ENCODE results near the gene MTA1.

The MTA1 gene

GRCh38 chr14:105446971-105447370 is 27.3 kb downstream of the MTA1 start:
- Histone ChIP-seq H3K9me3 (no peaks in the 10 kb centered on the region), H3K36me3 (peaks cover 18% of the 10 kb centered on the region), H3K4me1 (ENCODE audit: control insufficient read depth in 1 of 2, insufficient read depth in 1 of 2, low read depth in 1 of 2, low read length in 1 of 2) (no peaks in the 10 kb centered on the region), H3K27ac (no peak overlapping the region), H3K27me3 (no peaks in the 10 kb centered on the region), H3K4me3 (ENCODE audit: low read depth in 1 of 2, low read length in 1 of 2) (no peak overlapping the region)
- TF ChIP-seq CTCF (IDR thresholded peaks at IDR 0.05) = no peak

- H3K9me3 ChIP-seq = no peaks in the 10 kb centered on the region
- H3K27ac ChIP-seq = no peak overlapping the region
- no peaks in the 10 kb centered on the region for H3K4me1 ChIP-seq (ENCODE audit: control insufficient read depth in 1 of 2, insufficient read depth in 1 of 2, low read depth in 1 of 2, low read length in 1 of 2)
- no peaks in the 10 kb centered on the region for H3K27me3 ChIP-seq
- TF ChIP-seq CTCF (IDR thresholded peaks at IDR 0.05) = no peak
- no peak overlapping the region for H3K4me3 ChIP-seq (ENCODE audit: low read depth in 1 of 2, low read length in 1 of 2)
- H3K36me3 ChIP-seq = peaks cover 25% of the 10 kb centered on the region
Observed at GRCh38 chr14:105447651-105448640, 28.3 kb downstream of the MTA1 start.

GRCh38 chr14:105448706-105449111 is 29.1 kb downstream of the MTA1 start:
- Histone ChIP-seq H3K27me3 (no peaks in the 10 kb centered on the region), H3K27ac (no peak overlapping the region), H3K4me1 (ENCODE audit: control insufficient read depth in 1 of 2, insufficient read depth in 1 of 2, low read depth in 1 of 2, low read length in 1 of 2) (no peaks in the 10 kb centered on the region), H3K4me3 (ENCODE audit: low read depth in 1 of 2, low read length in 1 of 2) (no peak overlapping the region), H3K9me3 (no peaks in the 10 kb centered on the region), H3K36me3 (peaks cover 29% of the 10 kb centered on the region)
- peak; percentile 44 for TF ChIP-seq CTCF (IDR thresholded peaks at IDR 0.05)

- H3K4me1 ChIP-seq (ENCODE audit: control insufficient read depth in 1 of 2, insufficient read depth in 1 of 2, low read depth in 1 of 2, low read length in 1 of 2) = no peaks in the 10 kb centered on the region
- no peaks in the 10 kb centered on the region for H3K9me3 ChIP-seq
- no peaks in the 10 kb centered on the region for H3K27me3 ChIP-seq
- no peak for TF ChIP-seq CTCF (IDR thresholded peaks at IDR 0.05)
- H3K4me3 ChIP-seq (ENCODE audit: low read depth in 1 of 2, low read length in 1 of 2) = no peak overlapping the region
- peaks cover 33% of the 10 kb centered on the region for H3K36me3 ChIP-seq
- no peak overlapping the region for H3K27ac ChIP-seq
Observed at GRCh38 chr14:105449276-105450122, 29.9 kb downstream of the MTA1 start.

- TF ChIP-seq CTCF (IDR thresholded peaks at IDR 0.05) = no peak
- Histone ChIP-seq H3K4me3 (ENCODE audit: low read depth in 1 of 2, low read length in 1 of 2) (no peak overlapping the region), H3K9me3 (no peaks in the 10 kb centered on the region), H3K27me3 (no peaks in the 10 kb centered on the region), H3K4me1 (ENCODE audit: control insufficient read depth in 1 of 2, insufficient read depth in 1 of 2, low read depth in 1 of 2, low read length in 1 of 2) (no peaks in the 10 kb centered on the region), H3K36me3 (peaks cover 36% of the 10 kb centered on the region), H3K27ac (no peak overlapping the region)
Observed at GRCh38 chr14:105450123-105450505, 30.5 kb downstream of the MTA1 start.
